GM19099 (cell line): ENCODE data around the gene SULF2.

Experiments used
- POLR2A ChIP-seq: IDR thresholded peaks from 3 replicates; pipeline ENCODE4 v1.6.1; 2011; ENCODE audit warnings: low read depth; ENCODE audit not compliant: insufficient read length; ENCODE audit errors: extremely low read depth

The SULF2 gene

GRCh38 chr20:47758517-47759450 is 26.5 kb downstream of the SULF2 start:
- no peak for TF ChIP-seq POLR2A

GRCh38 chr20:47757145-47758035 is 27.9 kb downstream of the SULF2 start:
- no peak for TF ChIP-seq POLR2A

GRCh38 chr20:47754946-47755652 is 30.2 kb downstream of the SULF2 start:
- no peak for TF ChIP-seq POLR2A

GRCh38 chr20:47754388-47754715 is 30.9 kb downstream of the SULF2 start:
- TF ChIP-seq POLR2A: no peak

- no peak for TF ChIP-seq POLR2A
Measured at GRCh38 chr20:47753576-47754387, 31.5 kb downstream of the SULF2 start.

GRCh38 chr20:47751449-47751848 is 33.8 kb downstream of the SULF2 start:
- TF ChIP-seq POLR2A: no peak

- TF ChIP-seq POLR2A: no peak
Measured at GRCh38 chr20:47749339-47749738, 35.9 kb downstream of the SULF2 start.

GRCh38 chr20:47748823-47749222 is 36.5 kb downstream of the SULF2 start:
- no peak for TF ChIP-seq POLR2A

- TF ChIP-seq POLR2A: no peak
Measured at GRCh38 chr20:47748069-47748468, 37.2 kb downstream of the SULF2 start.

- TF ChIP-seq POLR2A: no peak
Measured at GRCh38 chr20:47747669-47748031, 37.6 kb downstream of the SULF2 start.

- no peak for TF ChIP-seq POLR2A
Measured at GRCh38 chr20:47744803-47745202, 40.5 kb downstream of the SULF2 start.

GRCh38 chr20:47743671-47744070 is 41.6 kb downstream of the SULF2 start:
- no peak for TF ChIP-seq POLR2A

- no peak for TF ChIP-seq POLR2A
Measured at GRCh38 chr20:47741669-47742608, 43.3 kb downstream of the SULF2 start.
